ENCODE results near the gene SETD4.

Gene SETD4

DNA sequence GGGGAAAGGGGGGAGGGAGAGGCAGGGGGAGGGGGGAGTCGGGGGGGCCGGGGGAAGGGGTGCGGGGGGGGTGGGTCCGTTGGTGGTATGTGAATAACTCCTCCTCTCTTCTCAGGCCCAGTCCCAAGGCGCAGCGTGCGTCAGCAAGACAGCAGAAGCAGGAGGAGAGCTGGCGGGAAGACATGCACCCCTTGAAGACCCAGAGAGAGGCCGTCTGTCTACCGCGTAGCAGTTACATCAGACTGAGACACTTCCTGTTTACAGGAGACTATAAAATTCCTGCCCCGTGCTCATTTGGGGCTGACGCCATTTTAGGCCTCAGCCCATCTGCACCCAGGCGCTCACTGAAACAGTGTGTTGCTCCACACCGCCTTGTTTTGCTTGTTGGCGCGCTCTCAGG is 55.3 kb downstream of the SETD4 start:
- FAIRE-seq: no peak

DNA sequence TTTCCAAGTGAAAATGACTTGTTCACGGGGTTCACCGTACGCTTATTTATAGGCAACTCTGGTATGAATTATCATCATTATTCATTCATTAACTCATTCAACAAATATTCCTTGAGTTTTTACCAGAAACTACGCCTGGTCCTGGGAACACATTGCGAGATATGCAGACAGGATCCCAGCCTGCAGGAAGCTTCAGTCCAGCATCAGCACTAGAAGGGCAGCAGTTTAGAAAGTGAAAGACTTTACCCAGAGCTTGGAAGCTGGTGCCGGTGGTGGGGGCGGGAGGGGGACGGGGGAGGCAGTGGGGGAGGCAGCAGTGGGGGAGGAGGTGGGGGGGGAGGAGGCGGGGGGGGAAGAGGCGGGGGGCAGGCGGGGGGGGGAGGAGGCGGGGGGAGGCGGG is 55.9 kb downstream of the SETD4 start:
- no peak for FAIRE-seq

DNA sequence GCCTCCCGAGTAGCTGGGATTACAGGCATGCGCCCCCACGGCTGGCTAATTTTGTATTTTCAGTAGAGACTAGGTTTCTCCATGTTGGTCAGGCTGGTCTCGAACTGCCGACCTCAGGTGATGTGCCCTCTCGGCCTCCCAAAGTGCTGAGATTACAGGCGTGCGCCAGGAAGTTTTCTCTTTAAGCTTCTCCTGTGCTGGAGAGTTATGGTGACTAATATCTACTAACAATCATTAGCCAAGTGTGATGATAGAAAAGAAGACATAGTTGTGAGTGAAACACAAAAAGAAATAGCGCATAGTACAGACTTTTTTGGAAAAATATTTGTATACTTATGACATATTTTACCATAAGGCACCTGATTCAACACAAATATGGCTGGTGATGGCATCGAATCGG is 56.5 kb downstream of the SETD4 start:
- FAIRE-seq: no peak

DNA sequence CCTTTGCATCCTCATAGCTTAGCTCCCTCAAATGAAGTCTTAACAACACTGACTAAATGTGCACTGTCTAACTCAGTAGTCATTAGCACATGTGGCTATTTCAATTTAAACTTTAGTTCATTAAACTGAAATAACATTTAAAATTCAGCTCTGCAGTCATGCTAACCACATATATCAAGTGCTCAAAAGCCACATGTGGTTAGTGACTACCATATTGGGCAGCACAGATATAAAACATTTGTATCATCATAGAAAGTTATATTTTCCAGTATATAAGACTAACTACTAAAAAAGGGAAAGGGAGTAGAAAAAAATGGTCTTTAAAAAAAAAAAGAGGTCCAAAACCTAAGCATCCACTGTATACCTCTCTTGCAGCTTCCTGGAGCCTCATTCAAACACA is 64.1 kb downstream of the SETD4 start:
- FAIRE-seq: no peak

DNA sequence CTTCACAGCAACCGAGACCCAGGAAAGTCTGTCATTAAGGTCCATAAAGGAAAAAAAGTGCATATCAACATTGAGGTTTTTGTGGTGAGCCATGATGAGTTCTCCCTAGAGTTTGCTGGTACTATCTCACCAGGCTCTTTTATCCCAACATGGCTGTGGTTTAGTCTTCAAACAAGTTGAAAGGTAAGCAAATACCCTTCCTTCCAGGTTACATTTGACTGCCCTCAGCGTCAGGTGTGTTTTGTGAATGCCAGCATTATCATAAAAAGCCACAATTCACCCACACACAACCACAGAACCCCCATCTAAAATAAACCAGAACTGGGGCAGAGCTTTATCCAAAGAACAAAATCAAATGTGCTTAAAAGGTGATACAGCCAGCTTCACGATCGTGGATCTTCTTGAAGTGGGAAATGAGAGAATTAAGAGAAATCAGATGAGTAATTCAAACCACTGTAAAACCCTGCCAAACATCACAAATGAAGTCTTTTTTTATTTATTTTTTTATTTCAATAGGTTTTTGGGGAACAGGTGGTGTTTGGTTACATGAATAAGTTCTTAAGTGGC is 64.7 kb downstream of the SETD4 start:
- FAIRE-seq: no peak

DNA sequence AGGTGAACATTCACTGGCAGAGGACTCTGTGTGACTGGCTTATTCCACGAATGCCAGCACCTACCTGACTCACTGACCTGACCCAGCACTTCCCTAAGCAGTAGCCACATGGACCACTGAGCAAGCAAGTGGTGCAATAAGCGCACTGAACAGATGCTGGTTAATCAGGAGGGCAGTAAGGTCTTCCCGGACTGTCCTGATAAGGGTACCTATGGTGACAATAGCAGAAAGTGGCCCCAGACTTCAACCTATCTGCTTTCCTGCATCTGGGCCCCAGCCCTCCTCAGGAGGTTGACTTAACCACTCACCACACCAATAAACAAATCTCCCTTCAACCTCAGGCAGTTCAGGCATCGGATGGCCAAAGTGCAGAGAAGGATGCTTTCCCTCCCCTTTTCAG is 65.7 kb downstream of the SETD4 start:
- FAIRE-seq: no peak

DNA sequence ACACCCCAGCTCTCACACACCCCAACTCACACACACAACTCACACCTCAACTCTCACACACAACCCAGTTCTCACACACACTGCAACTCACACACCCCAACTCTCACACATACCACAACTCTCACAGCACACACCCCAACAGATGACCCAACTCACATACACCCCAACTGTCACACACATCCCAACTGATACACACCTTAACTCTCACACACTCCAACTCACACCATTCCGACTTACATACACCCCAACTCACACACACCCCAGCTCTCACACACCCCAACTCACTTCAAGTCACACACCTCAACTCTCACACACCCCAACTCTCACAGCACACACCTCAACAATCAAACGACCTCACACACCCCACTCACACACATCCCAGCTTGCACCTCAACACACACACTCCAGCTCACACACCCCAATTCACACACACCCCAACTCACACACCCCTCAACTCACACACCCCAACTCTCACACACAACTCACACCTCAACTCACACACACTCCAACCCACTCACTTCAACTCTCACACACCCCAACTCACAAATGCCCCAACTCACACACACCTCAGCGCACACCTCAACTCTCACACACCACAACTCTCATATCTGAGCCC is 66.3 kb downstream of the SETD4 start:
- FAIRE-seq: no peak

DNA sequence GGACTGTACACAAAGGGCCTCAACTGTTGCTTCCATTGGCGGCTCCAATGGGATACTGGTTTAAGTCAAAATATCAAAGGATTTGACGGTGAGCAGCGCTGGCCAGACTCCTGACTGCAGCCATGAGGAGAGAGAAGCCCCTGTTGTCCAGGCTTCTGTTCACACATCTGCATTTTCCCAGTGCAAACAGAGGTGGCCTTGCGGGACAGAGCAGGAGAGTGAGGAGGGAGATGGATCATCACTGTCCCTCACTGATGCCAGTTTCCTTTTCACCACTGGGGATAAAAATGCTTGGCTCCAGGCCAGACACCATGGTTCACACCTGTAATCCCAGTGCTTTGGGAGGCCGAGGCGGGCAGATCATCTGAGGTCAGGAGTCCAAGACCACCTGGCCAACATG is 69.2 kb downstream of the SETD4 start:
- FAIRE-seq: no peak

DNA sequence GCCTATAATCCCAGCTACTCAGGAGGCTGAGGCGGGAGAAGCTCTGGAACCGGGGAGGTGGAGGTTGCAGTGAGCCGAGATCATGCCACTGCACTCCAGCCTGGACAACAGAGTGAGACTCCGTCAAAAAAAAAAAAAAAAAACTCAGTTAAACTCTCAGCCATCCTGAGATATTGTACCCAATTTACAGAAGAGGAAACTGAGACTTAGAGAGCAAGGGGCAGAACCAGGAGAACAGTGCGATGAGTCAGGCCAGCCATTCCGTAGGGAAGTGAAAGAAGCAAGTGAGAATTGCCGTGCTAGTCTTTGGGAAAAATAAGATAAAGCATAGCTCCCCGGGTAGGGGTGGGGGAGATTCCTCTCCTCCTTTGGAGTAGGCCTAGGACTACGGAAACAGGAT is 69.7 kb downstream of the SETD4 start:
- FAIRE-seq: no peak

DNA sequence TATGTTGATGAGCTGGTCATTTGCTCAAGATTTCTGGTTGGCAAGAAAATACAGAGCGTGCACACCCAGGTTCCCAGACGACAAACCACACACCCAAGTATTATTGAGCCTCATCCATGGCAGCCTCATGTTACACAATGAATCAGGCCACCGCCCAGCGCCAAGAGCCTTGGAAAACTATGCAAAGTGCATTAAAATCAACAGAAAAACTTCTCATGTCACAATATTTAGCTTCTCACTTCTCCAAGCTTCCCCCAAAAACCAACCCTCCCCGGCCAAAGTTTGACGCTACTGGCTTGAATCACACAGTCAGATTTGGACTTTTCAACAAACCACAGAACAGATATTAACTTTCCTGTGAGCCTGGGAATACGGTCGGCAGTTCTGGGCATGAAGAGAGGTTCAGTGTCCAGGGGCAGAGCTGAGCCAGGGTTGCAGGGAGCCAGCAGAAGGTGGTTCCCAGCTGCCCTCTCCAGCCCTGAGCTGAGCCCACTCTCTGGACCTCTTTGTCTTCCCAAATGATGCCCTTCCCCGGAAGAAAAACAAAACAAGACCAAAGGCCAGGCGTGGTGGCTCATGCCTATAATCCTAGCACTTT is 71.1 kb downstream of the SETD4 start:
- no peak for FAIRE-seq

DNA sequence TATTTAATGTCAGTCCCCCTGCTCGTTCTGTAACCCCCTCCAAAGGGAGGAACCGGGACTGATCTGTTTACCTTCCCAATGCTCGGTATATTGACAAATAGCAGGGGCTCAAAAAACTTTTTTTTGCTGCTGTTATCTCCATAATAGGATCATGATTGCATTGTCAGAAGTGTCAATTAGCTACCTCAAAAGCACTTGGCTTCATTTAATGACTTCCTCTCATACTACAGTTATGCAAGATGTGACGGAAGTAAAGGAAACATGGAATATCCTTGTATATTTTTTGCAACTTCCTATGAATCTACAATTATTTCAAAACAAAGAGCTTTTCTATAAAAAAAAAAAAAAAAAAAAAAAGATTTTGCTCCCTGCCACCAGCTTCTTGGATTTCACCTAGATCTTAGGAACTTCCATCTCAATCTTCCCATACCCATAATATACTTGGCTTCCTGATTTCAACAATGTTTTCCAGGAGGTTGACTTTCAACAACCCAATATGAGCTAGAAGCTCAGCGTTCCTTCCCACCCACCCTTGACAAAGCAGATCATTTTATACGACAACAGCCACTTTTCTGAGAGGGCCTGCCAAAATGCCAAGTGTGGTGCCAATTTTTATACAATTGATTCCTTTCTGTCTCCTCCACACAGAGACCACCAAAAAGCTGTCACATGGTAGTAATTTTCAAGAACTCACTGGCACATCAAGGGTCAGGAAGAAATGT is 71.7 kb downstream of the SETD4 start:
- no peak for FAIRE-seq

DNA sequence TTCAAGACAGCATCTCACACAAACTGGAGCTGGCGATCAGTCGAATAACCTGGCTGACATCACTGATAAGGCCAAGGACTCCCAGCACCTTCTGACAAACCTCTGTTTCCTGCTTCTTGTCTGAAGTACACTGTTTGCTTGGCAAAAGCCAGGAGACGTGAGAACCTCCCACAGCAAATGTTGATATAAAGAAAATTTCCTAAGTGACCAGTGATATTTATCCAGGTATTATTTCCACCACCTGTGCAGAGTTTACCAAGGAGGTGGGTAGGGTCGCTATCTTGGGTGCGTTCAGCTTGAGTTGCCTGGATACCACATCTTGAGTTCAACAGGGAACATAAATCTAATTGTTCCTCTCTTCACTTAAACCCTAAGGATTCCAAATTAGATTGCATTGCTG is 72.9 kb downstream of the SETD4 start:
- no peak for FAIRE-seq

DNA sequence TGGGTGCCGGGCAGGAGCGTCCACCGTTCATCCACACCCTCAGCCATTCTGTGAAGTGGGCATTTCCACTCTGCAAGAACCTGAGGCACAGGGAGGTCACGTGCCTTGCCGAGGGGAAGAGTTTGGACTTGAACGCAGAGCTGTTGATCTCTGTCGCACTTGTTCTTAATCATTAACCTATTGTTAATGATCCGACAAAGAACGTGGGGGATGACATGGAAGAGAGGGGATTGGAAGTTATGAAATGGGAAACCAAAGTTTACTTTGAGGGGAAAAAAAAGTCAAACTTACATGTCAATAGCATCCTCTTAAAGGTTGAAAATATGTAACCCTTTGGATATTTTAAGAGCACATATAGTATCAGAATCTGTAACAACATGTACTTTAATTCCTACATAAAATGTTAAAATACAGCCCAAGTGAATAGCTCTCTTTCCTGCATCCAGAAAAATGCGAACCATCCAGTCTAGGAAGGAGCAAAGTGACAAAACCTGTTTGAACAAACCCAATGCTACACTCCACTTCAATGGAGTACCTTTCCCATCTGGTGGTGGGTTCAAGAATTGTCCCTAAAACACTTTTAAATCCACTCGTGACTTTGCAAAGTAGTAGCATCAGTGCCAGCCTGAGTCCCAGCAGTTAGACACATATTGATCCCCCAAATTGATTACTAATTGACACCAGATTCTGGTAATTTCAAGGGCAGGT is 75.5 kb downstream of the SETD4 start:
- no peak for FAIRE-seq

Measured in colon (tissue), 2 donors.